HEK293T (cell line): ENCODE results near the gene TCN2.
"Not testable (repeated sequence)": the region's sequence is repeated elsewhere in the genome, so short reads cannot be mapped to it uniquely, and the experiment has no call there.

Experiments
- CTCF ChIA-PET: fragments of 350-600 bp; formaldehyde crosslinking; extraction: SDS; loops from one replicate; lab custom pipeline; 2021; ENCODE audit warnings: antibody characterized with exemption, inconsistent platforms; lab: Yijun Ruan, JAX
- POLR2A ChIA-PET: fragments of 350-600 bp; formaldehyde crosslinking; extraction: SDS; loops from one replicate; lab custom pipeline; 2020; ENCODE audit warnings: antibody characterized with exemption, inconsistent platforms; lab: Yijun Ruan, JAX
- DNase-seq: peaks from one replicate; pipeline ENCODE4 v3.0.0; 2012; ENCODE audit warnings: mixed read lengths; ENCODE audit errors: extremely low spot score
- ARNT ChIP-seq: fragments of 450-650 bp; IDR thresholded peaks from 2 replicates; pipeline ENCODE4 v1.6.1; 2017; ENCODE audit warnings: mild to moderate bottlenecking
- BHLHE40 ChIP-seq: fragments of 450-650 bp; IDR thresholded peaks from 2 replicates; pipeline ENCODE4 v1.6.1; 2016; ENCODE audit warnings: mild to moderate bottlenecking, moderate library complexity, borderline replicate concordance
- CTBP1 ChIP-seq: fragments of 450-650 bp; IDR thresholded peaks from 2 replicates; pipeline ENCODE4 v1.6.1; 2016; ENCODE audit warnings: borderline replicate concordance
- ELF4 ChIP-seq: fragments of 450-650 bp; IDR thresholded peaks from 2 replicates; pipeline ENCODE4 v1.6.1; 2017; ENCODE audit warnings: antibody characterized with exemption
- FOXA1 ChIP-seq: fragments of 450-650 bp; IDR thresholded peaks from 2 replicates; pipeline ENCODE4 v1.6.1; 2016; ENCODE audit warnings: mild to moderate bottlenecking
- FOXK2 ChIP-seq: fragments of 450-650 bp; IDR thresholded peaks from 2 replicates; pipeline ENCODE4 v1.6.1; 2016; ENCODE audit warnings: mild to moderate bottlenecking
- FOXM1 ChIP-seq: fragments of 450-650 bp; IDR thresholded peaks from 2 replicates; pipeline ENCODE4 v1.6.1; 2017; ENCODE audit warnings: mild to moderate bottlenecking, borderline replicate concordance
- HDGF ChIP-seq: fragments of 450-650 bp; IDR thresholded peaks from 2 replicates; pipeline ENCODE4 v1.6.1; 2017; ENCODE audit warnings: antibody characterized with exemption, borderline replicate concordance
- L3MBTL2 ChIP-seq: fragments of 450-650 bp; conservative IDR thresholded peaks from 2 replicates; pipeline ENCODE4 v1.6.1; 2016; ENCODE audit warnings: mild to moderate bottlenecking
- LEF1 ChIP-seq: fragments of 450-650 bp; IDR thresholded peaks from 2 replicates; pipeline ENCODE4 v1.6.1; 2017; ENCODE audit warnings: mild to moderate bottlenecking, borderline replicate concordance
- NFRKB ChIP-seq: fragments of 450-650 bp; IDR thresholded peaks from 2 replicates; pipeline ENCODE4 v1.6.1; 2016; ENCODE audit warnings: mild to moderate bottlenecking, moderate library complexity
- PKNOX1 ChIP-seq: fragments of 450-650 bp; IDR thresholded peaks from 2 replicates; pipeline ENCODE4 v1.6.1; 2016
- SP1 ChIP-seq: fragments of 450-650 bp; IDR thresholded peaks from 2 replicates; pipeline ENCODE4 v1.6.1; 2017
- SUZ12 ChIP-seq: fragments of 450-650 bp; IDR thresholded peaks from 2 replicates; pipeline ENCODE4 v1.6.1; 2016; ENCODE audit warnings: mild to moderate bottlenecking
- TARDBP ChIP-seq: fragments of 450-650 bp; IDR thresholded peaks from 2 replicates; pipeline ENCODE4 v1.6.1; 2016
- ZNF384 ChIP-seq: fragments of 450-650 bp; IDR thresholded peaks from 2 replicates; pipeline ENCODE4 v1.6.1; 2016

TCN2 gene

DNA sequence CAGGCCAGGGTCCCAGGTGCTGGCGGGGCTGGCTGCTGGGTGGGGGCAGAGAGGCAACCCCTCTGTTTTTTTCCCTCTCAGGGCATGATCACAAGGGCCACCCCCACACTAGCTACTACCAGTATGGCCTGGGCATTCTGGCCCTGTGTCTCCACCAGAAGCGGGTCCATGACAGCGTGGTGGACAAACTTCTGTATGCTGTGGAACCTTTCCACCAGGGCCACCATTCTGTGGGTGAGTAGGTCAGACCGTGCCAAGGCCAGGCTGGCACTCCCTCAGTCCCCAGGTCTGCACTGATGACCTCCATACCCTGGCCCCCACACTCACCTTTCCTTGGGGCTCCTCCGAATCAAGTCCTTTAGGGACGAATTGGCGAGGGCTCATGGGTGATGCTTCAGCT, 7.3 kb downstream of the TCN2 start:
- no peak for TF ChIP-seq ZNF384
- TF ChIP-seq BHLHE40, result no peak
- no peak for TF ChIP-seq PKNOX1
- TF ChIP-seq FOXK2, result no peak
- TF ChIP-seq CTBP1, result no peak
- no peak for TF ChIP-seq TARDBP
- TF ChIP-seq SP1, result no peak
- no peak for TF ChIP-seq NFRKB
- no peak for TF ChIP-seq LEF1
- no peak for TF ChIP-seq FOXM1
- TF ChIP-seq ELF4, result no peak
- TF ChIP-seq FOXA1, result no peak
- no peak for TF ChIP-seq HDGF
- TF ChIP-seq ARNT, result no peak
- no peak for TF ChIP-seq SUZ12
- no peak for TF ChIP-seq L3MBTL2
- no peak for DNase-seq
- ChIA-PET POLR2A (no interaction called here), CTCF (no interaction called here)

DNA sequence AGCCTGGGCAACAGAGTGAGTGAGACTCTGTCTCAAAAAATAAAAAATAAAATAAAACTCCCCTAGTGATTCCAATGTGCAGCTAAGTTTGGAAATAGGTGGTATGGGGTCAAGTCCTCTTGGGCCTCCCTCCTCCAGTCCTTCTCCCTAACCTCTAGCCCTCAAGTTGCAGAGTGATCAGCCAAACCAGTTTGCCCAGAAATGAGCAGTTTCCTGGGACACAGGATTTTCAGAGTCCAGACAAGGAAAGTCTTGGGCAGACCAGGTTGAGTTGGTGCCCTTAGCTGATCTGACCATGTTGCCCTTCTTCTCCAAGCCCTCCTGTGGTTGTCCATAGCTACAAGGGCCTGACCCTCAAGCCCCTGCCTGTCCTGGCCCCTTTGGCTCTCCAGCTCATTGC, 7.9 kb downstream of the TCN2 start:
- TF ChIP-seq LEF1 (no peak), FOXM1 (no peak), ZNF384 (no peak), HDGF (no peak), TARDBP (no peak), BHLHE40 (no peak), FOXK2 (no peak), ELF4 (no peak), NFRKB (no peak), ARNT (no peak), PKNOX1 (no peak), CTBP1 (no peak), FOXA1 (no peak), SP1 (no peak), L3MBTL2 (no peak), SUZ12 (no peak)
- DNase-seq, result no peak
- ChIA-PET CTCF (interaction anchor here (0.6 kb wide), 1 partner anchor 745 kb away, joined by 7 read pairs; no protein-coding TSS in a partner anchor), POLR2A (no interaction called here)

DNA sequence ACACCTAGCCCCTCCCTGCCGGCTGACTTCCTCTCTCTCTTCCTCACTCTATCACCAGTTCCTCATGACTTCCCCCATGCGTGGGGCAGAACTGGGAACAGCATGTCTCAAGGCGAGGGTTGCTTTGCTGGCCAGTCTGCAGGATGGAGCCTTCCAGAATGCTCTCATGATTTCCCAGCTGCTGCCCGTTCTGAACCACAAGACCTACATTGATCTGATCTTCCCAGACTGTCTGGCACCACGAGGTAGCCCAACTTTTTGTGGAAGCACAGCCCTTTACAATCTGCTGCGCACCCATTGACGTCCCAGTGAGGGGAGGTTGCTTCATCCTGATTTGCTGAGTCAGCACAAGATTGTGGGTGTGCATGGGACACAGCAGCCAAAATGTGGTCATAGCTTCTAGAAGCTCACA, 8.6 kb downstream of the TCN2 start:
- TF ChIP-seq SUZ12 (no peak), FOXM1 (no peak), LEF1 (no peak), L3MBTL2 (no peak), ZNF384 (no peak), ARNT (no peak), SP1 (no peak), BHLHE40 (no peak), PKNOX1 (no peak), TARDBP (no peak), ELF4 (no peak), CTBP1 (no peak), FOXK2 (no peak), FOXA1 (no peak), NFRKB (no peak), HDGF (no peak)
- CTCF ChIA-PET, result no interaction called here
- POLR2A ChIA-PET, result no interaction called here
- DNase-seq, result no peak

- DNase-seq, result no peak
- POLR2A ChIA-PET, result no interaction called here
- CTCF ChIA-PET, result interaction anchor here (1.2 kb wide), 1 partner anchor 12 kb away, joined by 3 read pairs; no protein-coding TSS in a partner anchor
- TF ChIP-seq PKNOX1 (no peak), SP1 (no peak), L3MBTL2 (no peak), HDGF (no peak), FOXA1 (no peak), LEF1 (no peak), SUZ12 (no peak), NFRKB (no peak), CTBP1 (no peak), BHLHE40 (no peak), TARDBP (no peak), FOXK2 (no peak), ELF4 (no peak), ARNT (no peak)
Measured at GRCh38 chr22:30617819-30618218, 10.8 kb downstream of the TCN2 start.

GRCh38 chr22:30619909-30620308, 12.9 kb downstream of the TCN2 start:
- CTCF ChIA-PET, result interaction anchor here (0.6 to 2.4 kb wide), 4 partner anchors 15 to 176 kb away, joined by 3 to 9 read pairs (median 4); no protein-coding TSS in a partner anchor
- POLR2A ChIA-PET, result interaction anchor here (1.1 to 1.2 kb wide), 2 partner anchors 14 to 15 kb away, joined by 3 read pairs; partner anchors contain the start of gene SLC35E4
- not testable (repeated sequence) for DNase-seq
